ENCODE measurements around the gene NXPH3.
"Not testable (repeated sequence)": the region's sequence is repeated elsewhere in the genome, so short reads cannot be mapped to it uniquely, and the experiment has no call there.

The NXPH3 gene

DNA sequence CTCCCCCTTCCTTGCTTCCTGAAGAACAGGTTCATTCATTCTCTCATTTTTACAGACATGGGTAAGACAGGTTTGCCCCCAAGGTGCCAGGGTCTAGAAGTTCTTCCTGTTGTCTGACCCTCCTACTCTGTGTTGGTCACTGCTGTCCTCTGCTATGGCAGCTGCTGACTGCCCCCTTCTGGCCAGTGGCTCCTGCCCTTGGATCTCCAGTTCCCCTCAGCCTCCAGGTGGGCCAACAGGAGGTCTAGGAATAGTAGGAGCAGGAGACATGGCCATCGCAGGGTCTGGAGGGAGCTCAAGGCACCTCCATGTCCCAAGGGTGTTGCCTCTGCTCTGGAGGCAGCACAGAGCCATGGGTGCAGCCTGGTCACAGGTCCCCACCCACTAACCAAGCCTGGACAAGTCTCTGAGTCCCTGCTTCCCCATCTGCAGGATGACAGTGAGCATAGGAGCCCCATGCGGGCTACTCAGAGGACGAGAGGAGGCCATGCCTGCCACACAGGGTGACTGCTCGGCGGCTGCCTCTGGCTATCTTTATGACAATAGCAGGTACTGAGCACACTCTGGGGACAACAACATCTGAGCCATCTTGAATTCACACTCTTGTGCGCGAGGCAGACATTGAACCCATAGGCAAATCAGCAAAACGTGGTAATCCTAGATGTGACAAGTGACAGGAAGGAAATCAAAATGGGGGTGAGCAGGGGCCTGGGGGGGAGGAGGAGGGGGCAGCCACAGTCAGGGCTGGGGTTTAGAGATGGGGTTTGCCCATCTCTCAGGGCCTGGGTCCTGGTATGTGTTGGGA, 27.0 kb upstream of the NXPH3 start:
- TF ChIP-seq CTCF (IDR thresholded peaks at IDR 0.05; ENCODE audit: low read depth, low read length) = peak; percentile 67
- no peak for TF ChIP-seq MYC (IDR thresholded peaks at IDR 0.05; ENCODE audit: low read depth, low read length)
- H3K4me3 ChIP-seq (ENCODE audit: low read depth, low read length) = no peak overlapping the region
- DNase-seq (ENCODE audit: low read depth) = peak; percentile 57

DNA sequence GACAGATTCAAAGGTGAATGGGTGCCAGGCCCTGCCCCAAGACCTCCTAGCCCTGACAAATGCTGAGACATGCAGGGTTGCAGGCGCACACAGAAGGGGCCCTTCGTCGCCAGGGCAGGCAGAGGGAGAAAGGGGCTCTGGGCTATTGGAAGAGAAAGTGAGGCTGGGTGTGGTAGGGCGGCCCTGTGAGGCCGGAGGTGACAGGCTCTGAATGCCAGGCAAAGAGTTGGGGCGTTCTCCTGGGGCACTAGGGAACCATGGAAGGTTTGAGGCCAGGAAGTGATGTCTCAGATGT, 26.4 kb upstream of the NXPH3 start:
- no peak for DNase-seq (ENCODE audit: low read depth)
- no peak overlapping the region for H3K4me3 ChIP-seq (ENCODE audit: low read depth, low read length)
- TF ChIP-seq, protein P1, sequence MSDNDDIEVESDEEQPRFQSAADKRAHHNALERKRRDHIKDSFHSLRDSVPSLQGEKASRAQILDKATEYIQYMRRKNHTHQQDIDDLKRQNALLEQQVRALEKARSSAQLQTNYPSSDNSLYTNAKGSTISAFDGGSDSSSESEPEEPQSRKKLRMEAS (IDR thresholded peaks at IDR 0.05; ENCODE audit: low read depth, low read length) = no peak
- TF ChIP-seq MYC (IDR thresholded peaks at IDR 0.05; ENCODE audit: low read depth, low read length) (no peak), CTCF (IDR thresholded peaks at IDR 0.05; ENCODE audit: low read depth, low read length) (no peak), POLR2A (IDR thresholded peaks at IDR 0.05; ENCODE audit: extremely low read depth, insufficient read length) (no peak)

DNA sequence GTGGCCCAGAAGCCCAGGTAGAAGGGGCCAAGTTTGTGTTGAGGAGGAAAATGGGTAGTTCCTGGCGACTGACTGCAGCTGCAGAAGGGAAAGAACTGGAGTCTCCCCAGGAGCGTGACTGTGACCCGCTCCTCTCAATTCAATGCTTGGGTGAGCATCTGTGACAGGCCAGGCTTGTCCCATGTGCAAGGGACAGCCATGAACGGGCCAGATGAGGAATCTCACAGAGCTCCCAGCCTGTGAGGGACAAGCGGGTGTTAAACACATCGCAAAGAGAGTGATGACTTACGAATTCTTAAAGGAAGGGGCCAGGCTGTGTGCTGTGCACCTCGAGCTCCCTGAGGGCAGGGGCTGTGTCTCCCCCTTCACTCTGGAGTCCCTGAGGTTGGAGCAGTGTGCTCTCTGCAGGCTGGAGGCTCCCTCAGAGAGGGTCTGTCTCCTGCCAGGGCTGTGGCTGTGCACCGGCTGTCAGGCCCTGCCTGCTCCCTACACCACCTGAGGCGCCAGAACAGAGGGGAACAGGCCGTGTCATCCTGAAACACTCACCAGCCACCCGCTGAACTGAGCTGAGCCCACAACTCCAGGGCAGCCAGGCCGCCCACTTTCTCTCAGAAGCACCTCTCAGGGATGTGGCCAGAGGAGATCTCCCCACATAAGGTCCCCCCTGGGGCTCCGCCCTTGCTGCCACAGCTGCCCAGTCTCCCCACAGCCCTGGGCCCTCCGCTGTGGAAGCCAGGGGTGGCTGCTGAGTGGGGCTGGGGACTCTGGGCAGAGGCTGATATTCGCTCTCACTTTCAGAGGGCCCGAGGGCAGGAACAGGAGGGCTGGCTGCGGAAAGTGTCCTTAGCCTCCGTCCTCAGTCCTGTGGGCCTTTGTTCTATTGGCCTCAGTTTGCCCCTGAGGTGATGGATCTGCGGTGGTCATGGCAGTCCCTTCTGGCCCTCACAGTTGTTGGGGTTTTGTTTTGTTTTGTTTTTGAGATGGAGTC, 25.7 kb upstream of the NXPH3 start:
- no peak overlapping the region for H3K4me3 ChIP-seq (ENCODE audit: low read depth, low read length)
- no peak for DNase-seq (ENCODE audit: low read depth)
- no peak for TF ChIP-seq POLR2A (IDR thresholded peaks at IDR 0.05; ENCODE audit: extremely low read depth, insufficient read length)
- TF ChIP-seq, protein P1 (IDR thresholded peaks at IDR 0.05; ENCODE audit: low read depth, low read length) = no peak
- TF ChIP-seq MYC (IDR thresholded peaks at IDR 0.05; ENCODE audit: low read depth, low read length) = no peak
- TF ChIP-seq CTCF (IDR thresholded peaks at IDR 0.05; ENCODE audit: low read depth, low read length) = no peak

DNA sequence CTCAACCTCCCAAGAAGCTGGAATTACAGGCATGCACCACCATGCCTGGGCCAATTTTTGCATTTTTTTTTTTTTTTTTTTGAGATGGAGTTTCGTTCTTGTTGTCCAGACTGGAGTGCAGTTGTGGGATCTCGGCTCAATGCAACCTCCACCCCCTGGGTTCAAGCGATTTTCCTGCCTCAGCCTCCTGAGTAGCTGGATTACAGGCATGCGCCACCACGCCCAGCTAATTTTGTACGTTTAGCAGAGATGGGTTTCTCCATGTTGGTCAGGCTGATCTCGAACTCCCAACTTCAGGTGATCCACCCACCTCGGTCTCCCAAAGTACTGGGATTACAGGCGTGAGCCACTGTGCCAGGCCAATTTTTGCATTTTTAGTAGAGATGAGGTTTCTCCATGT, 24.9 kb upstream of the NXPH3 start:
- not testable (repeated sequence) for H3K4me3 ChIP-seq (ENCODE audit: low read depth, low read length); DNase-seq (ENCODE audit: low read depth)

DNA sequence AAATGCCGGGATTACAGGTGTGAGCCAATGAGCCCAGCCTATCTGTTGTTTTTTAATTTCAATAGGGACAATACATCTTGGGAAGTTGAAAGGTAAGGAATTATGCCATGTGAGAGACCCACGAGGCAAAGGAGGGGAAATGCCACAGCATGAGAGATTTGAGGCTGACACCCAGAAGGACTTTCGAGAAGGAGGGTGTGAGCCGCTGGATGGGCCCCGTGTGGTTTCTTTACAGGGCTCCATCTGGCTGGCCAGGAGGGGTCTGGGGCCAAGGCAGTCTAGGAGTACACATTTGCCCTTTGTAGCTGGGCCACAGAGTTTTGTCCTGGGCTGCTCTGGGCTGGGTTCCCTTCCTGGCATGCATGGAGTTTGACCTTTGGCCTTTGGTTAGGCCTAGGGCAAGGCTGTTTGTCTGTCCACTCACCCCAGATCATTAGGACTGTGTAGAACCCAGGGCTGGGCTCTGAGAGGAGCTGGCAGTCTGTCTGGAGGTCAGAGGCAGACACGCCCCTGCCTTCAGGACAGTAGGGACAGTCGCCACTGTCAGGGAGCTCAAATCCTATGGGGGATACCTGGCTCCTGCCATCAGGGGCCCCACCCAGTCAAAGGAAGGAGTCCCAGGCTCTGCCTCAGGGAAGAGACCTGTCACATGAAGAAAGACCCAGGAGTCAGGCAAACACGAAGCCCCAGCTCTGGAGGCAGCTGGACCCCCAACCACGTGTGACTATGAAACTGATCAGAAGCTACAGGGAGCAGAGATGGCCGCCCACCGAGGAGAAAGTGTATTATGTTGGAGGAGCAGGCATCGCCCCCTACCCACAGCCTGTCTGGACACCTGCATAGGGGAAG, 24.2 kb upstream of the NXPH3 start:
- TF ChIP-seq, protein P1 (IDR thresholded peaks at IDR 0.05; ENCODE audit: low read depth, low read length) = no peak
- TF ChIP-seq POLR2A (IDR thresholded peaks at IDR 0.05; ENCODE audit: extremely low read depth, insufficient read length) = no peak
- no peak for TF ChIP-seq MYC (IDR thresholded peaks at IDR 0.05; ENCODE audit: low read depth, low read length)
- TF ChIP-seq CTCF (IDR thresholded peaks at IDR 0.05; ENCODE audit: low read depth, low read length) = no peak
- H3K4me3 ChIP-seq (ENCODE audit: low read depth, low read length) = no peak overlapping the region
- no peak for DNase-seq (ENCODE audit: low read depth)
